CD14-positive monocyte (primary cell): Measurements from ENCODE around the gene FAM180B. TPM values are rescaled to one million over a fixed set of nuclear protein-coding genes. Genes with fewer than 3 reads are reported as not detected.
"Not testable (repeated sequence)": the region's sequence is repeated elsewhere in the genome, so short reads cannot be mapped to it uniquely, and the experiment has no call there.

Source experiments
- DNase-seq, 3 donors: peaks; one replicate each; pipeline ENCODE4 v3.0.0-alpha.2; 2011 to 2022
- H2AFZ ChIP-seq: 2 replicates; pipeline ENCODE4 v1.6.0; 2012; ENCODE audit warnings: mild to moderate bottlenecking, low read depth, low read length, inconsistent platforms; ENCODE audit not compliant: insufficient read depth, poor library complexity, severe bottlenecking
- H3K27ac ChIP-seq, 2 donors: 1 replicate in 1 of 2; 2 replicates in 1 of 2; pipeline ENCODE4 v1.5.1; 2012 to 2013; ENCODE audit warnings: low read length in 2 of 2, control low read depth in 1 of 2, inconsistent platforms in 1 of 2, low read depth in 1 of 2, mild to moderate bottlenecking in 1 of 2
- H3K27me3 ChIP-seq, 2 donors: one replicate each; pipeline versions ENCODE4 v1.6.0 to v1.6.1; 2011 to 2013; ENCODE audit warnings: low read length in 2 of 2; ENCODE audit not compliant: control insufficient read depth in 2 of 2, insufficient read depth in 2 of 2
- H3K36me3 ChIP-seq, 2 donors: replicated peaks in 1 of 2; 1 replicate in 1 of 2; 2 replicates in 1 of 2; pipeline versions ENCODE4 v1.5.1 to v1.6.1; 2012 to 2013; ENCODE audit warnings: low read length in 2 of 2, control low read depth in 1 of 2, inconsistent platforms in 1 of 2, mild to moderate bottlenecking in 1 of 2; ENCODE audit not compliant: insufficient read depth in 2 of 2, control insufficient read depth in 1 of 2
- H3K4me1 ChIP-seq, 2 donors: 1 replicate in 1 of 2; 2 replicates in 1 of 2; pipeline versions ENCODE4 v1.5.1 to v1.6.1; 2012 to 2013; ENCODE audit warnings: low read length in 2 of 2, control low read depth in 1 of 2, inconsistent platforms in 1 of 2, mild to moderate bottlenecking in 1 of 2, moderate library complexity in 1 of 2; ENCODE audit not compliant: insufficient read depth in 2 of 2, control insufficient read depth in 1 of 2
- H3K4me2 ChIP-seq: replicated peaks from 2 replicates; pipeline ENCODE3; 2012; ENCODE audit warnings: low read length, moderate library complexity, mild to moderate bottlenecking; ENCODE audit not compliant: poor library complexity, severe bottlenecking; ENCODE audit errors: extremely low read depth
- H3K4me3 ChIP-seq, 3 experiments: fragments of 200-600 bp in 1 of 3; sonication (generic) in 1 of 3; replicated peaks in 1 of 3; 1 replicate in 2 of 3; 2 replicates in 1 of 3; pipeline ENCODE4 v1.5.1; 2011 to 2013; ENCODE audit warnings: low read length in 3 of 3, mild to moderate bottlenecking in 3 of 3, control low read depth in 2 of 3, low read depth in 2 of 3, inconsistent platforms in 1 of 3, moderate library complexity in 1 of 3
- H3K79me2 ChIP-seq: 2 replicates; pipeline ENCODE4 v1.6.0; 2012; ENCODE audit warnings: mild to moderate bottlenecking, control low read depth, inconsistent platforms, low read length, moderate library complexity; ENCODE audit not compliant: insufficient read depth
- H3K9ac ChIP-seq: 2 replicates; pipeline ENCODE4 v1.6.0; 2017; ENCODE audit warnings: low read length, mild to moderate bottlenecking; ENCODE audit not compliant: insufficient read depth, poor library complexity, severe bottlenecking
- H3K9me3 ChIP-seq, 2 donors: replicated peaks in 1 of 2; 1 replicate in 1 of 2; 2 replicates in 1 of 2; pipeline versions ENCODE4 v1.5.1 to v1.6.1; 2012 to 2013; ENCODE audit warnings: low read length in 2 of 2, control low read depth in 1 of 2; ENCODE audit not compliant: control insufficient read depth in 1 of 2, insufficient read depth in 1 of 2
- H4K20me1 ChIP-seq: 2 replicates; pipeline ENCODE4 v1.6.0; 2012; ENCODE audit warnings: mild to moderate bottlenecking, low read length, control low read depth, moderate library complexity; ENCODE audit not compliant: insufficient read depth
- H3K27ac Mint-ChIP-seq, 7 donors: one replicate each; pipeline ENCODE4 v1.8.0; 2020; ENCODE audit warnings: mild to moderate bottlenecking in 7 of 7, mixed read lengths in 7 of 7, moderate library complexity in 6 of 7, inconsistent platforms in 2 of 7
- H3K27me3 Mint-ChIP-seq, 3 donors: one replicate each; pipeline ENCODE4 v1.8.0; 2021 to 2022; ENCODE audit warnings: low read depth in 3 of 3, mild to moderate bottlenecking in 3 of 3, mixed read lengths in 3 of 3, moderate library complexity in 3 of 3, inconsistent platforms in 1 of 3
- H3K36me3 Mint-ChIP-seq, 2 donors: one replicate each; pipeline ENCODE4 v1.8.0; 2020; ENCODE audit warnings: mixed read lengths in 2 of 2, inconsistent platforms in 1 of 2, mild to moderate bottlenecking in 1 of 2
- H3K4me1 Mint-ChIP-seq: one replicate; pipeline ENCODE4 v1.8.0; 2020; ENCODE audit warnings: mild to moderate bottlenecking, mixed read lengths
- H3K4me3 Mint-ChIP-seq, 2 donors: one replicate each; pipeline ENCODE4 v1.8.0; 2020; ENCODE audit warnings: mild to moderate bottlenecking in 2 of 2, mixed read lengths in 2 of 2, moderate library complexity in 1 of 2
- H3K9me3 Mint-ChIP-seq, 7 donors: one replicate each; pipeline ENCODE4 v1.8.0; 2020 to 2022; ENCODE audit warnings: mixed read lengths in 7 of 7, mild to moderate bottlenecking in 6 of 7, moderate library complexity in 6 of 7, inconsistent platforms in 2 of 7
- CTCF ChIP-seq: fragments of 200-600 bp; IDR thresholded peaks from one replicate; pipeline ENCODE4 v1.8.0; 2022; ENCODE audit warnings: antibody characterized with exemption, mild to moderate bottlenecking
- WGBS: methylation state at CpG from one replicate; pipeline ENCODE4 v1.1.5; 2013; ENCODE audit warnings: missing lambda C conversion rate; ENCODE audit not compliant: insufficient coverage; 5-methylcytosine and 5-hydroxymethylcytosine counted together
- intact Hi-C, 2 donors: fragments of 100-400 bp; cut with micrococcal nuclease; formaldehyde crosslinking; loops; one replicate each; pipeline versions ENCODE4 v1.15.0 to v1.15.1; 2023
- polyA plus RNA-seq, 3 donors: library from polyadenylated mRNA; depleted of rRNA in 1 of 3; unstranded in 2 of 3; stranded (reverse) in 1 of 3; fragments of 300-500 nt in 2 of 3; fragments of >200 nt in 1 of 3; fragmentation: Illumina TruSeq in 2 of 3; gene quantifications; 1 replicate in 2 of 3; 2 replicates in 1 of 3; pipeline ENCODE4 v1.2.3, GENCODE V29; 2012 to 2021

FAM180B gene
- polyA plus RNA-seq, 3 donors: 0.13 TPM; not detected in 2

GRCh38 chr11:47628026-47628425 lies 41.5 kb downstream of the FAM180B start:
- H3K4me3 Mint-ChIP-seq: no peak overlapping the region
- peaks cover 67 to 96% of the 10 kb centered on the region in 2 donors for H3K36me3 Mint-ChIP-seq
- H3K4me3 ChIP-seq: no peak overlapping the region
- intact Hi-C loops: loop anchor here in 1 of 2 donors (10.0 kb wide), 1 partner anchor 107 kb away; no protein-coding TSS in a partner anchor
- no peak overlapping the region for H3K4me2 ChIP-seq
- no peak for DNase-seq
- no peaks in the 10 kb centered on the region for H3K79me2 ChIP-seq
- 100% methylated on average over 1 of the region's 4 CpGs for WGBS
- H3K27ac Mint-ChIP-seq: no peak overlapping the region
- H3K9me3 ChIP-seq: no peaks in the 10 kb centered on the region
- H4K20me1 ChIP-seq: no peaks in the 10 kb centered on the region
- H3K9me3 Mint-ChIP-seq: no peaks in the 10 kb centered on the region
- no peak for TF ChIP-seq CTCF
- H3K27me3 ChIP-seq: no peaks in the 10 kb centered on the region
- H3K27ac ChIP-seq: no peak overlapping the region
- no peaks in the 10 kb centered on the region for H3K4me1 Mint-ChIP-seq
- peaks cover 83 to 94% of the 10 kb centered on the region in 2 donors for H3K36me3 ChIP-seq
- H3K27me3 Mint-ChIP-seq: peaks cover 0 to 3% (median 0%) of the 10 kb centered on the region in 3 donors
- no peak overlapping the region for H3K9ac ChIP-seq
- no peak overlapping the region for H2AFZ ChIP-seq
- no peaks in the 10 kb centered on the region for H3K4me1 ChIP-seq

GRCh38 chr11:47631473-47631872 lies 45.0 kb downstream of the FAM180B start:
- H3K27ac ChIP-seq: peak overlapping the region in 1 of 2 donors; percentile 26
- no peak overlapping the region for H2AFZ ChIP-seq
- H3K4me1 Mint-ChIP-seq: no peaks in the 10 kb centered on the region
- H3K4me1 ChIP-seq: no peaks in the 10 kb centered on the region
- H3K9me3 Mint-ChIP-seq: no peaks in the 10 kb centered on the region
- H3K36me3 Mint-ChIP-seq: peaks cover 70 to 95% of the 10 kb centered on the region in 2 donors
- H3K27ac Mint-ChIP-seq: peak overlapping the region in 1 of 7 donors; percentile 32
- WGBS: no CpG with 5 or more reads among the region's 5 CpGs
- intact Hi-C loops: no loop called here
- no peak for TF ChIP-seq CTCF
- no peak overlapping the region for H3K9ac ChIP-seq
- H4K20me1 ChIP-seq: no peaks in the 10 kb centered on the region
- no peak overlapping the region for H3K4me3 Mint-ChIP-seq
- no peaks in the 10 kb centered on the region for H3K9me3 ChIP-seq
- peaks cover 80 to 95% of the 10 kb centered on the region in 2 donors for H3K36me3 ChIP-seq
- H3K4me3 ChIP-seq: no peak overlapping the region
- peaks cover 0 to 3% (median 0%) of the 10 kb centered on the region in 3 donors for H3K27me3 Mint-ChIP-seq
- no peak overlapping the region for H3K4me2 ChIP-seq
- H3K27me3 ChIP-seq: no peaks in the 10 kb centered on the region
- DNase-seq: no peak
- H3K79me2 ChIP-seq: no peaks in the 10 kb centered on the region

- H3K4me3 ChIP-seq, H3K27me3 ChIP-seq, DNase-seq, intact Hi-C loops, H3K9ac ChIP-seq, H3K9me3 Mint-ChIP-seq, H4K20me1 ChIP-seq, H3K27ac ChIP-seq, H3K4me1 ChIP-seq, H3K4me3 Mint-ChIP-seq, H3K4me2 ChIP-seq, H2AFZ ChIP-seq, H3K4me1 Mint-ChIP-seq, H3K9me3 ChIP-seq, H3K27me3 Mint-ChIP-seq: not testable (repeated sequence)
- Histone ChIP-seq H3K79me2 (peaks cover 26% of the 10 kb centered on the region), H3K36me3 (peaks cover 54 to 77% of the 10 kb centered on the region in 2 donors)
- H3K27ac Mint-ChIP-seq: peak overlapping the region in 2 of 7 donors; percentile 46 to 75
- H3K36me3 Mint-ChIP-seq: peaks cover 61 to 80% of the 10 kb centered on the region in 2 donors
- 94% methylated on average over 3 of the region's 11 CpGs for WGBS
Measured at GRCh38 chr11:47636331-47636730, 49.9 kb downstream of the FAM180B start.
